ENCODE results near the gene PRR9.

The PRR9 gene

GRCh38 chr1:153233448-153233847, 16.1 kb downstream of the PRR9 start:
- no peaks in the 10 kb centered on the region for H3K27me3 ChIP-seq (ENCODE audit: control insufficient read depth, insufficient read depth, low read length)
- H3K27ac ChIP-seq (ENCODE audit: low read depth, low read length): no peak overlapping the region

GRCh38 chr1:153238527-153238926, 21.1 kb downstream of the PRR9 start:
- Histone ChIP-seq H3K36me3 (ENCODE audit: control insufficient read depth, insufficient read depth, low read length) (no peaks in the 10 kb centered on the region), H3K4me1 (ENCODE audit: control insufficient read depth, insufficient read depth, low read length) (no peaks in the 10 kb centered on the region), H3K27me3 (ENCODE audit: control insufficient read depth, insufficient read depth, low read length) (no peaks in the 10 kb centered on the region), H3K27ac (ENCODE audit: low read depth, low read length) (no peak overlapping the region), H3K9ac (ENCODE audit: low read length) (no peak overlapping the region), H3K4me3 (ENCODE audit: low read length) (no peak overlapping the region)

More at GRCh38 chr1:153233448-153233847, 16.1 kb downstream of the PRR9 start:
- Histone ChIP-seq H3K4me1 (ENCODE audit: control insufficient read depth, insufficient read depth, low read length) (no peaks in the 10 kb centered on the region), H3K9ac (ENCODE audit: low read length) (no peak overlapping the region), H3K36me3 (ENCODE audit: control insufficient read depth, insufficient read depth, low read length) (no peaks in the 10 kb centered on the region), H3K4me3 (ENCODE audit: low read length) (no peak overlapping the region)

- Histone ChIP-seq H3K9ac (ENCODE audit: low read length) (no peak overlapping the region), H3K36me3 (ENCODE audit: control insufficient read depth, insufficient read depth, low read length) (no peaks in the 10 kb centered on the region), H3K4me3 (ENCODE audit: low read length) (no peak overlapping the region), H3K4me1 (ENCODE audit: control insufficient read depth, insufficient read depth, low read length) (no peaks in the 10 kb centered on the region), H3K27ac (ENCODE audit: low read depth, low read length) (no peak overlapping the region), H3K27me3 (ENCODE audit: control insufficient read depth, insufficient read depth, low read length) (no peaks in the 10 kb centered on the region)
These were observed 24.8 kb downstream of the PRR9 start for GRCh38 chr1:153242160-153242559.

- no peaks in the 10 kb centered on the region for H3K27me3 ChIP-seq (ENCODE audit: control insufficient read depth, insufficient read depth, low read length)
- no peaks in the 10 kb centered on the region for H3K36me3 ChIP-seq (ENCODE audit: control insufficient read depth, insufficient read depth, low read length)
- no peak overlapping the region for H3K9ac ChIP-seq (ENCODE audit: low read length)
- H3K4me3 ChIP-seq (ENCODE audit: low read length): no peak overlapping the region
- no peaks in the 10 kb centered on the region for H3K4me1 ChIP-seq (ENCODE audit: control insufficient read depth, insufficient read depth, low read length)
- H3K27ac ChIP-seq (ENCODE audit: low read depth, low read length): no peak overlapping the region
These were observed 28.1 kb downstream of the PRR9 start for GRCh38 chr1:153245466-153245865.

- Histone ChIP-seq H3K4me1 (ENCODE audit: control insufficient read depth, insufficient read depth, low read length) (no peaks in the 10 kb centered on the region), H3K27ac (ENCODE audit: low read depth, low read length) (no peak overlapping the region), H3K9ac (ENCODE audit: low read length) (no peak overlapping the region), H3K4me3 (ENCODE audit: low read length) (no peak overlapping the region), H3K27me3 (ENCODE audit: control insufficient read depth, insufficient read depth, low read length) (no peaks in the 10 kb centered on the region), H3K36me3 (ENCODE audit: control insufficient read depth, insufficient read depth, low read length) (no peaks in the 10 kb centered on the region)
These were observed 28.6 kb downstream of the PRR9 start for GRCh38 chr1:153246018-153246417.

GRCh38 chr1:153246825-153247224, 29.4 kb downstream of the PRR9 start:
- no peak overlapping the region for H3K27ac ChIP-seq (ENCODE audit: low read depth, low read length)
- no peak overlapping the region for H3K4me3 ChIP-seq (ENCODE audit: low read length)
- H3K4me1 ChIP-seq (ENCODE audit: control insufficient read depth, insufficient read depth, low read length): no peaks in the 10 kb centered on the region
- no peaks in the 10 kb centered on the region for H3K36me3 ChIP-seq (ENCODE audit: control insufficient read depth, insufficient read depth, low read length)
- no peak overlapping the region for H3K9ac ChIP-seq (ENCODE audit: low read length)
- H3K27me3 ChIP-seq (ENCODE audit: control insufficient read depth, insufficient read depth, low read length): no peaks in the 10 kb centered on the region

GRCh38 chr1:153248176-153248879, 30.9 kb downstream of the PRR9 start:
- Histone ChIP-seq H3K27me3 (ENCODE audit: control insufficient read depth, insufficient read depth, low read length) (no peaks in the 10 kb centered on the region), H3K36me3 (ENCODE audit: control insufficient read depth, insufficient read depth, low read length) (no peaks in the 10 kb centered on the region), H3K27ac (ENCODE audit: low read depth, low read length) (no peak overlapping the region), H3K4me3 (ENCODE audit: low read length) (no peak overlapping the region), H3K9ac (ENCODE audit: low read length) (no peak overlapping the region), H3K4me1 (ENCODE audit: control insufficient read depth, insufficient read depth, low read length) (no peaks in the 10 kb centered on the region)

- H3K27me3 ChIP-seq (ENCODE audit: control insufficient read depth, insufficient read depth, low read length): no peaks in the 10 kb centered on the region
- no peak overlapping the region for H3K9ac ChIP-seq (ENCODE audit: low read length)
- no peak overlapping the region for H3K4me3 ChIP-seq (ENCODE audit: low read length)
- H3K36me3 ChIP-seq (ENCODE audit: control insufficient read depth, insufficient read depth, low read length): no peaks in the 10 kb centered on the region
- no peak overlapping the region for H3K27ac ChIP-seq (ENCODE audit: low read depth, low read length)
- no peaks in the 10 kb centered on the region for H3K4me1 ChIP-seq (ENCODE audit: control insufficient read depth, insufficient read depth, low read length)
These were observed 32.8 kb downstream of the PRR9 start for GRCh38 chr1:153250166-153250565.

GRCh38 chr1:153251087-153251486, 33.7 kb downstream of the PRR9 start:
- Histone ChIP-seq H3K4me1 (ENCODE audit: control insufficient read depth, insufficient read depth, low read length) (no peaks in the 10 kb centered on the region), H3K27me3 (ENCODE audit: control insufficient read depth, insufficient read depth, low read length) (no peaks in the 10 kb centered on the region), H3K36me3 (ENCODE audit: control insufficient read depth, insufficient read depth, low read length) (no peaks in the 10 kb centered on the region), H3K9ac (ENCODE audit: low read length) (no peak overlapping the region), H3K4me3 (ENCODE audit: low read length) (no peak overlapping the region), H3K27ac (ENCODE audit: low read depth, low read length) (no peak overlapping the region)

- Histone ChIP-seq H3K27ac (ENCODE audit: low read depth, low read length) (no peak overlapping the region), H3K4me3 (ENCODE audit: low read length) (no peak overlapping the region), H3K9ac (ENCODE audit: low read length) (no peak overlapping the region), H3K27me3 (ENCODE audit: control insufficient read depth, insufficient read depth, low read length) (no peaks in the 10 kb centered on the region), H3K36me3 (ENCODE audit: control insufficient read depth, insufficient read depth, low read length) (no peaks in the 10 kb centered on the region), H3K4me1 (ENCODE audit: control insufficient read depth, insufficient read depth, low read length) (no peaks in the 10 kb centered on the region)
These were observed 34.2 kb downstream of the PRR9 start for GRCh38 chr1:153251562-153251961.

GRCh38 chr1:153251988-153252387, 34.6 kb downstream of the PRR9 start:
- H3K27me3 ChIP-seq (ENCODE audit: control insufficient read depth, insufficient read depth, low read length): no peaks in the 10 kb centered on the region
- no peaks in the 10 kb centered on the region for H3K4me1 ChIP-seq (ENCODE audit: control insufficient read depth, insufficient read depth, low read length)
- no peak overlapping the region for H3K9ac ChIP-seq (ENCODE audit: low read length)
- no peak overlapping the region for H3K4me3 ChIP-seq (ENCODE audit: low read length)
- H3K27ac ChIP-seq (ENCODE audit: low read depth, low read length): no peak overlapping the region
- H3K36me3 ChIP-seq (ENCODE audit: control insufficient read depth, insufficient read depth, low read length): no peaks in the 10 kb centered on the region

GRCh38 chr1:153253076-153253475, 35.7 kb downstream of the PRR9 start:
- no peaks in the 10 kb centered on the region for H3K36me3 ChIP-seq (ENCODE audit: control insufficient read depth, insufficient read depth, low read length)
- no peaks in the 10 kb centered on the region for H3K27me3 ChIP-seq (ENCODE audit: control insufficient read depth, insufficient read depth, low read length)
- no peak overlapping the region for H3K9ac ChIP-seq (ENCODE audit: low read length)
- H3K4me3 ChIP-seq (ENCODE audit: low read length): no peak overlapping the region
- H3K27ac ChIP-seq (ENCODE audit: low read depth, low read length): no peak overlapping the region
- no peaks in the 10 kb centered on the region for H3K4me1 ChIP-seq (ENCODE audit: control insufficient read depth, insufficient read depth, low read length)

- H3K27ac ChIP-seq (ENCODE audit: low read depth, low read length): no peak overlapping the region
- no peaks in the 10 kb centered on the region for H3K36me3 ChIP-seq (ENCODE audit: control insufficient read depth, insufficient read depth, low read length)
- no peak overlapping the region for H3K4me3 ChIP-seq (ENCODE audit: low read length)
- H3K9ac ChIP-seq (ENCODE audit: low read length): no peak overlapping the region
- no peaks in the 10 kb centered on the region for H3K27me3 ChIP-seq (ENCODE audit: control insufficient read depth, insufficient read depth, low read length)
- no peaks in the 10 kb centered on the region for H3K4me1 ChIP-seq (ENCODE audit: control insufficient read depth, insufficient read depth, low read length)
These were observed 36.3 kb downstream of the PRR9 start for GRCh38 chr1:153253693-153254092.
